ENCODE data around the gene ARVCF.

- TF ChIP-seq CTCF (IDR thresholded peaks at IDR 0.05) (no peak), POLR2A (IDR thresholded peaks at IDR 0.05) (no peak)
Observed at GRCh38 chr22:19981961-19982920, 34.4 kb downstream of the ARVCF start.
